Measurements from ENCODE around the gene SND1.

DNA sequence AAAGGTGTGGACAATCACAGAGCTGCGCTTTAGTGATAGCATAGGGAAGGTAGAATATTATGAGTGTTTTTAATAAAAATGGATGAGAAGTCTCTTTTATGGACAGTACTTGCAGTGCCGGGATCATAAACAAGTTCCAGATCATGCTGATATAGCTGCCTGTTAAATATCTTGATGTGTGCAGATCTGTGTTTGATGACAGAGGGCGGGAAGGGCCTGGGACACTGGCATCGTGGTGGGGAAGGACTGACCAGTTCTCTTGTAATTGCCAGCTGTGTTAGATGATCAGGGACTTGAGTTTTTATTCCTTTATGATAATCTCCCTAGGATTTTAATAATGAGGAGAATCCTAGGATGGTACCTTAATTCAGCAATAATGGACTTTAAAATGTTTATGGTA lies 14.6 kb downstream of the SND1 start:
- no peak for TF ChIP-seq CTCF (IDR thresholded peaks at IDR 0.05)
- no peak for TF ChIP-seq POLR2A (IDR thresholded peaks at IDR 0.05)
- no peak for TF ChIP-seq POLR2AphosphoS5 (IDR thresholded peaks at IDR 0.05; ENCODE audit: insufficient read depth in 1 of 2, low read depth in 1 of 2)

All from vagina (tissue), 2 donors.